Testis (tissue), 2 donors: ENCODE measurements around the gene YAE1.

ENCODE experiments used
- CTCF ChIP-seq, 3 experiments: fragments of 450-650 bp in 2 of 3; fragments of 200-600 bp in 1 of 3; sonication (generic) in 1 of 3; IDR thresholded peaks; one replicate each; pipeline ENCODE4 v1.5.1; 2016 to 2019; ENCODE audit warnings: antibody characterized with exemption in 3 of 3, mild to moderate bottlenecking in 2 of 3, moderate library complexity in 1 of 3
- POLR2A ChIP-seq: fragments of 450-650 bp; IDR thresholded peaks from one replicate; pipeline ENCODE4 v1.6.1; 2017; ENCODE audit warnings: antibody characterized with exemption, mild to moderate bottlenecking, moderate library complexity

DNA sequence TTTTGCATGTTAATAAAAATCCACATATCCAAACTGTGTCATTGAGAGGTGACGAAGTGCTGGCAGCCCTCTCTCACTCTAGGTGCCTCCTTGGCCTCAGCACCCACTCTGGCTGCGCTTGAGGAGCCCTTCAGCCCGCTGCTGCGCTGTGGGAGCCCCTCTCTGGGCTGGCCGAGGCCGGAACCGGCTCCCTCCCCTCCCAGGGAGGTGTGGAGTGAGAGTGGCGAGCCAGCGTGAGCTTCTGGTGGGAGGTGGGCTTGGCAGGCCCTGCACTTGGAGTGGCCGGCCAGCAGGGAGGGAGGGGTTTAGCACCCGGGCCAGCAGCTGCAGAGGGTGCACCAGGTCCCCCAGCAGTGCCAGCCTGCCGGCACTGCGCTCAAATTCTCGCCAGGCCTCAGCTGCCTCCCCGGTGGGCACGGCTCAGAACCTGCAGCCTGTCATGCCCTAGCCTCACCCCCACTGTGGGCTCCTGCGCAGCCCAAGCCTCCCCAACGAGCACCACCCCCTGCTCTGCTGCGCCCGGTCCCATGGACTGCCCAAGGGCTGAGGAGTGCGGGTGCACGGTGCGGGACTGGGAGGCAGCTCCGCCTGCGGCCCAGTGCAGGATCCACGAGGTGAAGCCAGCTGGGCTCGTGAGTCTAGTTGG is 11.1 kb downstream of the YAE1 start:
- TF ChIP-seq CTCF (IDR thresholded peaks at IDR 0.05) (no peak), POLR2A (no peak)
